DND-41 (cell line): ENCODE data around the gene GTSE1.

Experiments
- ATAC-seq: fragments of 200-7000 bp; cut with Tn5 transposase; 3 replicates; pipeline ENCODE4 v1.9.1; 2021; ENCODE audit warnings: low read depth; ENCODE audit not compliant: insufficient read depth
- DNase-seq: peaks from one replicate; pipeline ENCODE4 v3.0.0-alpha.2; 2020
- H2AFZ ChIP-seq: 2 replicates; pipeline ENCODE4 v1.6.0; 2012; ENCODE audit warnings: low read depth, low read length
- H3K27ac ChIP-seq: 2 replicates; pipeline ENCODE4 v1.5.1; 2012; ENCODE audit warnings: low read length, inconsistent platforms
- H3K27me3 ChIP-seq: fragments of 200-600 bp; sonication (generic); 2 replicates; pipeline ENCODE4 v1.6.0; 2012; ENCODE audit warnings: low read length, mild to moderate bottlenecking, inconsistent platforms; ENCODE audit not compliant: insufficient read depth, poor library complexity
- H3K36me3 ChIP-seq: 2 replicates; pipeline ENCODE4 v1.5.1; 2012; ENCODE audit warnings: low read length, inconsistent platforms; ENCODE audit not compliant: insufficient read depth
- H3K4me1 ChIP-seq: 2 replicates; pipeline ENCODE4 v1.5.1; 2012; ENCODE audit warnings: mild to moderate bottlenecking, low read length; ENCODE audit not compliant: insufficient read depth
- H3K4me2 ChIP-seq: 2 replicates; pipeline ENCODE4 v1.6.0; 2012; ENCODE audit warnings: mild to moderate bottlenecking, moderate library complexity, low read length, inconsistent platforms; ENCODE audit not compliant: insufficient read depth
- H3K4me3 ChIP-seq, 2 experiments: fragments of 200-600 bp in 1 of 2; shearing (Covaris generic) in 1 of 2; 2 replicates each; pipeline ENCODE4 v1.5.1; 2012 to 2016; ENCODE audit warnings: inconsistent platforms in 2 of 2, low read length in 2 of 2, mild to moderate bottlenecking in 2 of 2, low read depth in 1 of 2, moderate library complexity in 1 of 2
- H3K79me2 ChIP-seq: 2 replicates; pipeline ENCODE4 v1.6.0; 2012; ENCODE audit warnings: low read length, inconsistent platforms; ENCODE audit not compliant: insufficient read depth
- H3K9ac ChIP-seq: 2 replicates; pipeline ENCODE4 v1.6.0; 2012; ENCODE audit warnings: low read depth, mild to moderate bottlenecking, inconsistent platforms, low read length, moderate library complexity
- H3K9me3 ChIP-seq: 2 replicates; pipeline ENCODE4 v1.5.1; 2012; ENCODE audit warnings: low read length, moderate library complexity, mild to moderate bottlenecking, inconsistent platforms; ENCODE audit not compliant: insufficient read depth, severe bottlenecking
- H4K20me1 ChIP-seq: 2 replicates; pipeline ENCODE4 v1.6.0; 2012; ENCODE audit warnings: low read length; ENCODE audit not compliant: insufficient read depth
- CTCF ChIP-seq: IDR thresholded peaks from 2 replicates; pipeline ENCODE4 v1.5.1; 2012; ENCODE audit warnings: borderline replicate concordance, low read length, moderate library complexity, mild to moderate bottlenecking; ENCODE audit not compliant: poor library complexity, severe bottlenecking; ENCODE audit errors: extremely low read depth
- EZH2 ChIP-seq: IDR thresholded peaks from 3 replicates; pipeline ENCODE4 v1.6.1; 2012; ENCODE audit warnings: borderline replicate concordance, low read depth, mild to moderate bottlenecking, moderate library complexity, low read length, inconsistent platforms; ENCODE audit not compliant: severe bottlenecking

Gene GTSE1

GRCh38 chr22:46322711-46323110 lies 26.0 kb downstream of the GTSE1 start:
- Histone ChIP-seq H3K36me3 (peaks cover 95% of the 10 kb centered on the region), H3K9me3 (no peaks in the 10 kb centered on the region), H2AFZ (no peak overlapping the region), H3K79me2 (peaks cover 67% of the 10 kb centered on the region), H3K27ac (no peak overlapping the region), H4K20me1 (peaks cover 59% of the 10 kb centered on the region), H3K4me3 (no peak overlapping the region), H3K4me1 (no peaks in the 10 kb centered on the region), H3K9ac (no peak overlapping the region), H3K27me3 (no peaks in the 10 kb centered on the region), H3K4me2 (no peak overlapping the region)
- ATAC-seq (no peak), DNase-seq (no peak)
- no peak for TF ChIP-seq CTCF
- TF ChIP-seq EZH2, result no peak

DNA sequence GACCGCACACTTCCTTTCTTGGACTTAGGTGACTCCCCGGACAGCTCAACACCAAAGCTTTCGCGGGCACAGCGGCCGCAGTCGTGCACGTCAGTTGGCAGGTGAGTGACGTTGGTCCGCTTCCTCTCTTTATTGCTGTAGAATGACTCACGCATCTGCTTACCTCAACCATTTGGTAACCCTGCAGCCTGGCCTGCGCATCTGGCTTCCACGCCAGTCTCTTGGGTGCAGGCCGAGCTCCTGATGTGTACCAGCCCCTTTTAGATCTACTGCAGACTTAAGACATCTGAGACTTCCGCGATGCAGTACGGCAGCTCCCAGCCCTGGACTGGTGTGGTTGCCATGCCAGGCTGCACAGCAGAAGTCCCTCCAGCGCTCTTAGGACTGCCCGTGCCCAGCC lies 26.5 kb downstream of the GTSE1 start:
- Histone ChIP-seq H3K27me3 (no peaks in the 10 kb centered on the region), H4K20me1 (peaks cover 54% of the 10 kb centered on the region), H2AFZ (no peak overlapping the region), H3K79me2 (peaks cover 63% of the 10 kb centered on the region), H3K4me3 (no peak overlapping the region), H3K27ac (no peak overlapping the region), H3K9ac (no peak overlapping the region), H3K4me2 (no peak overlapping the region), H3K36me3 (peaks cover 95% of the 10 kb centered on the region), H3K9me3 (no peaks in the 10 kb centered on the region), H3K4me1 (no peaks in the 10 kb centered on the region)
- DNase-seq (no peak), ATAC-seq (no peak)
- TF ChIP-seq CTCF (no peak), EZH2 (no peak)

GRCh38 chr22:46326066-46326680 lies 29.5 kb downstream of the GTSE1 start:
- H3K36me3 ChIP-seq, result peaks cover 95% of the 10 kb centered on the region
- peaks cover 34% of the 10 kb centered on the region for H3K79me2 ChIP-seq
- no peaks in the 10 kb centered on the region for H3K9me3 ChIP-seq
- no peak overlapping the region for H3K4me3 ChIP-seq
- TF ChIP-seq EZH2 (no peak), CTCF (no peak)
- peaks cover 28% of the 10 kb centered on the region for H4K20me1 ChIP-seq
- no peak overlapping the region for H3K9ac ChIP-seq
- DNase-seq (no peak), ATAC-seq (no peak)
- no peaks in the 10 kb centered on the region for H3K4me1 ChIP-seq
- H3K27ac ChIP-seq, result no peak overlapping the region
- no peaks in the 10 kb centered on the region for H3K27me3 ChIP-seq
- H3K4me2 ChIP-seq, result no peak overlapping the region
- no peak overlapping the region for H2AFZ ChIP-seq
